ENCODE results near the gene C5orf63.

Gene C5orf63

GRCh38 chr5:127086589-127086988 lies 13.3 kb upstream of the C5orf63 start:
- Mint-ChIP-seq H3K4me1 (peaks cover 5% of the 10 kb centered on the region), H3K36me3 (no peaks in the 10 kb centered on the region), H3K4me3 (no peak overlapping the region), H3K27ac (no peak overlapping the region), H3K9me3 (no peaks in the 10 kb centered on the region), H3K27me3 (no peaks in the 10 kb centered on the region)
- ATAC-seq (ENCODE audit: low read depth) (no peak), DNase-seq (ENCODE audit: low spot score in 2 of 2) (no peak)

- Mint-ChIP-seq H3K4me1 (peaks cover 5% of the 10 kb centered on the region), H3K27me3 (no peaks in the 10 kb centered on the region), H3K9me3 (no peaks in the 10 kb centered on the region), H3K27ac (no peak overlapping the region), H3K4me3 (no peak overlapping the region), H3K36me3 (no peaks in the 10 kb centered on the region)
- ATAC-seq (ENCODE audit: low read depth): no peak
- DNase-seq (ENCODE audit: low spot score in 2 of 2): no peak
These were observed 12.5 kb upstream of the C5orf63 start for GRCh38 chr5:127085796-127086195.

GRCh38 chr5:127085371-127085770 lies 12.1 kb upstream of the C5orf63 start:
- Mint-ChIP-seq H3K36me3 (no peaks in the 10 kb centered on the region), H3K9me3 (no peaks in the 10 kb centered on the region), H3K4me3 (no peak overlapping the region), H3K27ac (no peak overlapping the region), H3K27me3 (no peaks in the 10 kb centered on the region), H3K4me1 (peaks cover 8% of the 10 kb centered on the region)
- ATAC-seq (ENCODE audit: low read depth) (no peak), DNase-seq (ENCODE audit: low spot score in 2 of 2) (no peak)

GRCh38 chr5:127084656-127085055 lies 11.4 kb upstream of the C5orf63 start:
- ATAC-seq (ENCODE audit: low read depth) (no peak), DNase-seq (ENCODE audit: low spot score in 2 of 2) (no peak)
- Mint-ChIP-seq H3K9me3 (no peaks in the 10 kb centered on the region), H3K36me3 (no peaks in the 10 kb centered on the region), H3K4me1 (peaks cover 11% of the 10 kb centered on the region), H3K27me3 (peaks cover 3% of the 10 kb centered on the region), H3K4me3 (no peak overlapping the region), H3K27ac (no peak overlapping the region)

GRCh38 chr5:127083711-127084110 lies 10.4 kb upstream of the C5orf63 start:
- Mint-ChIP-seq H3K4me1 (peaks cover 7% of the 10 kb centered on the region), H3K27ac (no peak overlapping the region), H3K4me3 (no peak overlapping the region), H3K27me3 (peaks cover 3% of the 10 kb centered on the region), H3K9me3 (no peaks in the 10 kb centered on the region), H3K36me3 (no peaks in the 10 kb centered on the region)
- ATAC-seq (ENCODE audit: low read depth) (no peak), DNase-seq (ENCODE audit: low spot score in 2 of 2) (no peak)

- ATAC-seq (ENCODE audit: low read depth): no peak
- Mint-ChIP-seq H3K27ac (no peak overlapping the region), H3K4me1 (peaks cover 7% of the 10 kb centered on the region), H3K4me3 (no peak overlapping the region), H3K36me3 (no peaks in the 10 kb centered on the region), H3K9me3 (no peaks in the 10 kb centered on the region), H3K27me3 (peaks cover 3% of the 10 kb centered on the region)
- DNase-seq (ENCODE audit: low spot score in 2 of 2): no peak
These were observed 6.7 kb upstream of the C5orf63 start for GRCh38 chr5:127079994-127080491.

GRCh38 chr5:127077366-127077765 lies 4.1 kb upstream of the C5orf63 start:
- peaks cover 1% of the 10 kb centered on the region for H3K9me3 Mint-ChIP-seq
- H3K36me3 Mint-ChIP-seq: no peaks in the 10 kb centered on the region
- DNase-seq (ENCODE audit: low spot score in 2 of 2) (no peak), ATAC-seq (ENCODE audit: low read depth) (no peak)
- H3K4me3 Mint-ChIP-seq: no peak overlapping the region
- peaks cover 3% of the 10 kb centered on the region for H3K27me3 Mint-ChIP-seq
- H3K27ac Mint-ChIP-seq: no peak overlapping the region
- H3K4me1 Mint-ChIP-seq: peaks cover 9% of the 10 kb centered on the region

- Mint-ChIP-seq H3K4me3 (no peak overlapping the region), H3K36me3 (no peaks in the 10 kb centered on the region), H3K4me1 (peaks cover 11% of the 10 kb centered on the region), H3K27ac (no peak overlapping the region), H3K27me3 (peaks cover 3% of the 10 kb centered on the region), H3K9me3 (peaks cover 1% of the 10 kb centered on the region)
- DNase-seq (ENCODE audit: low spot score in 2 of 2): no peak
- ATAC-seq (ENCODE audit: low read depth): no peak
These were observed 3.2 kb upstream of the C5orf63 start for GRCh38 chr5:127076315-127077129.

- Mint-ChIP-seq H3K4me1 (peaks cover 4% of the 10 kb centered on the region), H3K27ac (no peak overlapping the region), H3K27me3 (no peaks in the 10 kb centered on the region), H3K36me3 (peaks cover 9% of the 10 kb centered on the region), H3K9me3 (peaks cover 1% of the 10 kb centered on the region), H3K4me3 (no peak overlapping the region)
- no peak for DNase-seq (ENCODE audit: low spot score in 2 of 2)
- ATAC-seq (ENCODE audit: low read depth): no peak
These were observed 1.2 kb upstream of the C5orf63 start for GRCh38 chr5:127074466-127074865.

GRCh38 chr5:127070243-127070642 lies 3.1 kb downstream of the C5orf63 start:
- ATAC-seq (ENCODE audit: low read depth): no peak
- Mint-ChIP-seq H3K27ac (no peak overlapping the region), H3K4me3 (no peak overlapping the region), H3K27me3 (no peaks in the 10 kb centered on the region), H3K4me1 (peaks cover 4% of the 10 kb centered on the region), H3K36me3 (peaks cover 17% of the 10 kb centered on the region), H3K9me3 (peaks cover 1% of the 10 kb centered on the region)
- DNase-seq (ENCODE audit: low spot score in 2 of 2): no peak

GRCh38 chr5:127068493-127069214 lies 4.6 kb downstream of the C5orf63 start:
- H3K27ac Mint-ChIP-seq: no peak overlapping the region
- ATAC-seq (ENCODE audit: low read depth): no peak
- no peak for DNase-seq (ENCODE audit: low spot score in 2 of 2)
- H3K36me3 Mint-ChIP-seq: peaks cover 17% of the 10 kb centered on the region
- H3K27me3 Mint-ChIP-seq: no peaks in the 10 kb centered on the region
- no peak overlapping the region for H3K4me3 Mint-ChIP-seq
- H3K9me3 Mint-ChIP-seq: no peaks in the 10 kb centered on the region
- H3K4me1 Mint-ChIP-seq: peaks cover 4% of the 10 kb centered on the region

- H3K4me1 Mint-ChIP-seq: no peaks in the 10 kb centered on the region
- H3K27me3 Mint-ChIP-seq: no peaks in the 10 kb centered on the region
- H3K27ac Mint-ChIP-seq: no peak overlapping the region
- ATAC-seq (ENCODE audit: low read depth) (no peak), DNase-seq (ENCODE audit: low spot score in 2 of 2) (no peak)
- H3K9me3 Mint-ChIP-seq: no peaks in the 10 kb centered on the region
- peaks cover 19% of the 10 kb centered on the region for H3K36me3 Mint-ChIP-seq
- H3K4me3 Mint-ChIP-seq: no peak overlapping the region
These were observed 6.6 kb downstream of the C5orf63 start for GRCh38 chr5:127066721-127067120.

GRCh38 chr5:127064253-127064840 lies 9.0 kb downstream of the C5orf63 start:
- DNase-seq (ENCODE audit: low spot score in 2 of 2) (no peak), ATAC-seq (ENCODE audit: low read depth) (no peak)
- no peaks in the 10 kb centered on the region for H3K27me3 Mint-ChIP-seq
- H3K4me1 Mint-ChIP-seq: peaks cover 5% of the 10 kb centered on the region
- no peak overlapping the region for H3K4me3 Mint-ChIP-seq
- peaks cover 12% of the 10 kb centered on the region for H3K36me3 Mint-ChIP-seq
- no peaks in the 10 kb centered on the region for H3K9me3 Mint-ChIP-seq
- no peak overlapping the region for H3K27ac Mint-ChIP-seq

- H3K27me3 Mint-ChIP-seq: no peaks in the 10 kb centered on the region
- peaks cover 5% of the 10 kb centered on the region for H3K4me1 Mint-ChIP-seq
- H3K4me3 Mint-ChIP-seq: no peak overlapping the region
- H3K36me3 Mint-ChIP-seq: peaks cover 10% of the 10 kb centered on the region
- ATAC-seq (ENCODE audit: low read depth): no peak
- no peak for DNase-seq (ENCODE audit: low spot score in 2 of 2)
- no peak overlapping the region for H3K27ac Mint-ChIP-seq
- H3K9me3 Mint-ChIP-seq: no peaks in the 10 kb centered on the region
These were observed 9.9 kb downstream of the C5orf63 start for GRCh38 chr5:127063257-127063913.
